IPS-18a (cell line): ENCODE measurements around the gene SLC2A6.
A peak's percentile ranks its signal among the peaks of the same experiment; 100 is the strongest.

Experiments used
- H3K27ac ChIP-seq: one replicate; pipeline ENCODE4 v1.5.1; 2013; ENCODE audit warnings: low read length
- H3K27me3 ChIP-seq: one replicate; pipeline ENCODE4 v1.6.1; 2013; ENCODE audit warnings: mild to moderate bottlenecking, low read length; ENCODE audit not compliant: control insufficient read depth, insufficient read depth
- H3K36me3 ChIP-seq: one replicate; pipeline ENCODE4 v1.6.1; 2013; ENCODE audit warnings: low read depth, low read length; ENCODE audit not compliant: control insufficient read depth
- H3K4me1 ChIP-seq: one replicate; pipeline ENCODE4 v1.6.1; 2013; ENCODE audit warnings: low read depth, low read length; ENCODE audit not compliant: control insufficient read depth
- H3K4me3 ChIP-seq: one replicate; pipeline ENCODE4 v1.5.1; 2013; ENCODE audit warnings: low read length
- H3K9ac ChIP-seq: one replicate; pipeline ENCODE4 v1.6.1; 2013; ENCODE audit warnings: mild to moderate bottlenecking, low read length, moderate library complexity
- H3K9me3 ChIP-seq: one replicate; pipeline ENCODE4 v1.6.1; 2013; ENCODE audit warnings: low read depth, low read length; ENCODE audit not compliant: control insufficient read depth

Gene SLC2A6

GRCh38 chr9:133460405-133461175, 18.3 kb downstream of the SLC2A6 start:
- Histone ChIP-seq H3K9me3 (no peaks in the 10 kb centered on the region), H3K27me3 (peaks cover 7% of the 10 kb centered on the region), H3K4me1 (peaks cover 4% of the 10 kb centered on the region), H3K9ac (peak overlapping the region; percentile 55), H3K27ac (no peak overlapping the region), H3K4me3 (peak overlapping the region; percentile 72), H3K36me3 (no peaks in the 10 kb centered on the region)

GRCh38 chr9:133459476-133460404, 19.2 kb downstream of the SLC2A6 start, which contains the start of gene CACFD1:
CACFD1 (plus strand) TSS chr9:133459978; CDS start chr9:133460067, 89 bp downstream.
- Histone ChIP-seq H3K9me3 (no peaks in the 10 kb centered on the region), H3K27me3 (peaks cover 7% of the 10 kb centered on the region), H3K4me1 (peaks cover 4% of the 10 kb centered on the region), H3K9ac (peak within 1 kb of the TSS; percentile 86), H3K27ac (no peak within 1 kb of the TSS), H3K4me3 (peak within 1 kb of the TSS; percentile 75), H3K36me3 (no peaks in the 10 kb centered on the region)

GRCh38 chr9:133458643-133459312, 20.1 kb downstream of the SLC2A6 start:
- Histone ChIP-seq H3K4me1 (peaks cover 4% of the 10 kb centered on the region), H3K9me3 (no peaks in the 10 kb centered on the region), H3K4me3 (peak overlapping the region; percentile 75), H3K9ac (no peak overlapping the region), H3K27me3 (peaks cover 7% of the 10 kb centered on the region), H3K36me3 (no peaks in the 10 kb centered on the region), H3K27ac (no peak overlapping the region)

GRCh38 chr9:133457748-133458147, 21.2 kb downstream of the SLC2A6 start:
- Histone ChIP-seq H3K9ac (no peak overlapping the region), H3K4me3 (no peak overlapping the region), H3K9me3 (no peaks in the 10 kb centered on the region), H3K4me1 (peaks cover 4% of the 10 kb centered on the region), H3K27ac (no peak overlapping the region), H3K36me3 (no peaks in the 10 kb centered on the region), H3K27me3 (peaks cover 7% of the 10 kb centered on the region)

- no peak overlapping the region for H3K9ac ChIP-seq
- no peaks in the 10 kb centered on the region for H3K9me3 ChIP-seq
- H3K4me1 ChIP-seq = peaks cover 4% of the 10 kb centered on the region
- no peak overlapping the region for H3K4me3 ChIP-seq
- no peak overlapping the region for H3K27ac ChIP-seq
- H3K27me3 ChIP-seq = peaks cover 7% of the 10 kb centered on the region
- no peaks in the 10 kb centered on the region for H3K36me3 ChIP-seq
These were observed 21.7 kb downstream of the SLC2A6 start for GRCh38 chr9:133457233-133457632.

- Histone ChIP-seq H3K4me3 (no peak overlapping the region), H3K27me3 (peaks cover 7% of the 10 kb centered on the region), H3K4me1 (peaks cover 4% of the 10 kb centered on the region), H3K9ac (no peak overlapping the region), H3K36me3 (no peaks in the 10 kb centered on the region), H3K27ac (no peak overlapping the region), H3K9me3 (no peaks in the 10 kb centered on the region)
These were observed 22.5 kb downstream of the SLC2A6 start for GRCh38 chr9:133456409-133456808.

- no peak overlapping the region for H3K9ac ChIP-seq
- peaks cover 7% of the 10 kb centered on the region for H3K27me3 ChIP-seq
- H3K4me1 ChIP-seq = peaks cover 1% of the 10 kb centered on the region
- no peak overlapping the region for H3K4me3 ChIP-seq
- H3K27ac ChIP-seq = no peak overlapping the region
- no peaks in the 10 kb centered on the region for H3K9me3 ChIP-seq
- no peaks in the 10 kb centered on the region for H3K36me3 ChIP-seq
These were observed 23.0 kb downstream of the SLC2A6 start for GRCh38 chr9:133455936-133456335.

- Histone ChIP-seq H3K4me3 (no peak overlapping the region), H3K27me3 (peaks cover 7% of the 10 kb centered on the region), H3K4me1 (no peaks in the 10 kb centered on the region), H3K27ac (no peak overlapping the region), H3K9ac (no peak overlapping the region), H3K9me3 (no peaks in the 10 kb centered on the region), H3K36me3 (no peaks in the 10 kb centered on the region)
These were observed 23.8 kb downstream of the SLC2A6 start for GRCh38 chr9:133454943-133455673.

GRCh38 chr9:133454325-133454724, 24.6 kb downstream of the SLC2A6 start:
- no peak overlapping the region for H3K27ac ChIP-seq
- H3K9me3 ChIP-seq = no peaks in the 10 kb centered on the region
- no peaks in the 10 kb centered on the region for H3K4me1 ChIP-seq
- H3K27me3 ChIP-seq = peaks cover 7% of the 10 kb centered on the region
- H3K4me3 ChIP-seq = no peak overlapping the region
- no peaks in the 10 kb centered on the region for H3K36me3 ChIP-seq
- H3K9ac ChIP-seq = no peak overlapping the region

- no peak overlapping the region for H3K9ac ChIP-seq
- H3K4me3 ChIP-seq = no peak overlapping the region
- no peak overlapping the region for H3K27ac ChIP-seq
- no peaks in the 10 kb centered on the region for H3K9me3 ChIP-seq
- H3K36me3 ChIP-seq = no peaks in the 10 kb centered on the region
- no peaks in the 10 kb centered on the region for H3K4me1 ChIP-seq
- H3K27me3 ChIP-seq = peaks cover 3% of the 10 kb centered on the region
These were observed 25.2 kb downstream of the SLC2A6 start for GRCh38 chr9:133453651-133454050.

GRCh38 chr9:133452562-133452961, 26.3 kb downstream of the SLC2A6 start:
- no peaks in the 10 kb centered on the region for H3K36me3 ChIP-seq
- H3K4me3 ChIP-seq = no peak overlapping the region
- no peak overlapping the region for H3K27ac ChIP-seq
- no peaks in the 10 kb centered on the region for H3K27me3 ChIP-seq
- H3K9me3 ChIP-seq = no peaks in the 10 kb centered on the region
- H3K4me1 ChIP-seq = no peaks in the 10 kb centered on the region
- no peak overlapping the region for H3K9ac ChIP-seq
